OCI-LY1 (cell line): ENCODE measurements around the gene PDE9A.

Source experiments
- H2AFZ ChIP-seq: fragments of 200-600 bp; sonication (generic), shearing (Covaris generic); 2 replicates; pipeline ENCODE4 v1.6.0; 2014; ENCODE audit warnings: antibody characterized with exemption, mild to moderate bottlenecking, low read length
- H3F3A ChIP-seq: fragments of 200-600 bp; sonication (generic), shearing (Covaris generic); 2 replicates; pipeline ENCODE4 v1.6.0; 2014; ENCODE audit warnings: mild to moderate bottlenecking, antibody characterized with exemption, low read length, moderate library complexity; ENCODE audit not compliant: insufficient read depth
- H3K27ac ChIP-seq: fragments of 200-600 bp; sonication (generic); 2 replicates; pipeline ENCODE4 v1.5.1; 2014; ENCODE audit warnings: low read length, mixed run types, mild to moderate bottlenecking, low read depth; ENCODE audit not compliant: poor library complexity, severe bottlenecking
- H3K27me3 ChIP-seq: fragments of 200-600 bp; sonication (generic); 2 replicates; pipeline ENCODE4 v1.6.0; 2014; ENCODE audit warnings: antibody characterized with exemption, mild to moderate bottlenecking, low read length, moderate library complexity; ENCODE audit not compliant: insufficient read depth
- H3K36me3 ChIP-seq: fragments of 200-600 bp; sonication (generic); 2 replicates; pipeline ENCODE4 v1.6.1; 2014; ENCODE audit warnings: mild to moderate bottlenecking, antibody characterized with exemption, low read length, moderate library complexity, mixed read lengths; ENCODE audit not compliant: insufficient read depth
- H3K4me1 ChIP-seq: fragments of 200-600 bp; sonication (generic); 2 replicates; pipeline ENCODE4 v1.5.1; 2014; ENCODE audit warnings: mild to moderate bottlenecking, low read length, moderate library complexity; ENCODE audit not compliant: insufficient read depth, severe bottlenecking
- H3K4me2 ChIP-seq: fragments of 200-600 bp; sonication (generic), shearing (Covaris generic); 2 replicates; pipeline ENCODE4 v1.6.1; 2014; ENCODE audit warnings: low read length
- H3K4me3 ChIP-seq: fragments of 200-600 bp; sonication (generic); 2 replicates; pipeline ENCODE4 v1.5.1; 2014; ENCODE audit warnings: low read length, low read depth, mild to moderate bottlenecking, mixed read lengths; ENCODE audit not compliant: poor library complexity, severe bottlenecking
- H3K79me2 ChIP-seq: fragments of 200-600 bp; shearing (Covaris generic); 2 replicates; pipeline ENCODE4 v1.6.1; 2016; ENCODE audit warnings: mixed run types, low read length, mixed read lengths; ENCODE audit not compliant: insufficient read depth
- H3K9ac ChIP-seq: fragments of 200-600 bp; sonication (generic), shearing (Covaris generic); 2 replicates; pipeline ENCODE4 v1.6.1; 2014; ENCODE audit warnings: mild to moderate bottlenecking, low read length, mixed read lengths
- H3K9me2 ChIP-seq: fragments of 200-600 bp; sonication (generic), shearing (Covaris generic); 2 replicates; pipeline ENCODE4 v1.6.1; 2014; ENCODE audit warnings: low read depth, mild to moderate bottlenecking, low read length, mixed read lengths
- H3K9me3 ChIP-seq: fragments of 200-600 bp; shearing (Covaris generic); 2 replicates; pipeline ENCODE4 v1.6.1; 2014; ENCODE audit warnings: low read length, mixed read lengths
- H4K20me1 ChIP-seq: fragments of 200-600 bp; sonication (generic), shearing (Covaris generic); 2 replicates; pipeline ENCODE4 v1.6.0; 2016; ENCODE audit warnings: mild to moderate bottlenecking, low read length; ENCODE audit not compliant: insufficient read depth
- CTCF ChIP-seq: fragments of 200-600 bp; sonication (generic), shearing (Covaris generic); IDR thresholded peaks from 2 replicates; pipeline ENCODE4 v1.5.1; 2017; ENCODE audit warnings: mild to moderate bottlenecking, antibody characterized with exemption, low read length, moderate library complexity, mixed read lengths
- EZH2 ChIP-seq: fragments of 200-600 bp; sonication (generic), shearing (Covaris generic); IDR thresholded peaks from 2 replicates; pipeline ENCODE4 v1.8.0; 2017; ENCODE audit warnings: borderline replicate concordance, mixed run types, mild to moderate bottlenecking, antibody characterized with exemption, low read length, moderate library complexity, mixed read lengths

PDE9A gene

GRCh38 chr21:42807938-42808613 lies 154.7 kb downstream of the PDE9A start:
- no peak for TF ChIP-seq CTCF
- no peak for TF ChIP-seq EZH2
- no peaks in the 10 kb centered on the region for H3K4me1 ChIP-seq
- no peaks in the 10 kb centered on the region for H3K79me2 ChIP-seq
- no peaks in the 10 kb centered on the region for H3K9me2 ChIP-seq
- H3K36me3 ChIP-seq: no peaks in the 10 kb centered on the region
- no peak overlapping the region for H3K4me2 ChIP-seq
- no peak overlapping the region for H2AFZ ChIP-seq
- H3K4me3 ChIP-seq: no peak overlapping the region
- H3K9me3 ChIP-seq: no peaks in the 10 kb centered on the region
- H3K9ac ChIP-seq: no peak overlapping the region
- peaks cover 8% of the 10 kb centered on the region; the same call in 1 of the 2 replicates for H3K27me3 ChIP-seq
- no peak overlapping the region for H3K27ac ChIP-seq
- no peaks in the 10 kb centered on the region for H3F3A ChIP-seq
- no peaks in the 10 kb centered on the region for H4K20me1 ChIP-seq

GRCh38 chr21:42809171-42809570 lies 155.8 kb downstream of the PDE9A start:
- Histone ChIP-seq H4K20me1 (no peaks in the 10 kb centered on the region), H3K4me2 (no peak overlapping the region), H3F3A (no peaks in the 10 kb centered on the region), H3K27me3 (peaks cover 8% of the 10 kb centered on the region; the same call in 1 of the 2 replicates), H3K27ac (no peak overlapping the region), H3K79me2 (no peaks in the 10 kb centered on the region), H3K9me3 (no peaks in the 10 kb centered on the region), H3K9ac (no peak overlapping the region), H3K4me3 (no peak overlapping the region), H3K36me3 (no peaks in the 10 kb centered on the region), H2AFZ (no peak overlapping the region), H3K4me1 (no peaks in the 10 kb centered on the region), H3K9me2 (no peaks in the 10 kb centered on the region)
- no peak for TF ChIP-seq CTCF
- no peak for TF ChIP-seq EZH2

GRCh38 chr21:42809577-42810475 lies 156.4 kb downstream of the PDE9A start:
- Histone ChIP-seq H3F3A (no peaks in the 10 kb centered on the region), H3K4me2 (no peak overlapping the region), H3K4me1 (no peaks in the 10 kb centered on the region), H3K9me2 (no peaks in the 10 kb centered on the region), H3K27me3 (peaks cover 8% of the 10 kb centered on the region; the same call in 1 of the 2 replicates), H3K36me3 (no peaks in the 10 kb centered on the region), H3K79me2 (no peaks in the 10 kb centered on the region), H3K9ac (no peak overlapping the region), H2AFZ (no peak overlapping the region), H3K9me3 (peaks cover under 1% of the 10 kb centered on the region; the same call in 1 of the 2 replicates), H3K27ac (no peak overlapping the region), H4K20me1 (no peaks in the 10 kb centered on the region), H3K4me3 (no peak overlapping the region)
- TF ChIP-seq EZH2: no peak
- TF ChIP-seq CTCF: no peak
